ENCODE data around the gene FANCM. TPM values are rescaled to one million over a fixed set of nuclear protein-coding genes. Genes with fewer than 3 reads are reported as not detected.

Gene FANCM
- total RNA-seq, 1 donor = 6.2 TPM

DNA sequence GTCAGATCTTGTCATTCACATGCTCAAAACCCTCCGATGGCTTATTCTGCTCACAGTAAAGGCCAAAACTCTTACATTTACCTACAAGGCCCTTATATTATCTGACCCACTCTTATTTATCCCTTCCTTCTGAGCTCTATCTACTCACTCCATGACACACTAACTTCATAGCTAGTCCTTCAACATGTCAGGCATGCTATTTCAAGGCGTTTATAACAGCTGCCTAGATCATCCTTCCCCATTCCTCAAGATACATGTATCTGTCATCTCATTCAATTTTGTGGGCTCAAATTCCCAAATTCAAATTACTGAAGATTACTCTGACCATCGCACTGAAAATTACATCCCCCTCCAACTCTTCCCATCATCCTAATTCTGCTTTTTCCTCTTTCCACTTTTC is 110.4 kb downstream of the FANCM start:
- peak overlapping the region; percentile 48 for H3K27ac ChIP-seq (ENCODE audit: low read depth, low read length)
- peak overlapping the region; percentile 66 for H3K4me2 ChIP-seq (ENCODE audit: insufficient read depth, low read length)
- TF ChIP-seq, protein P1, sequence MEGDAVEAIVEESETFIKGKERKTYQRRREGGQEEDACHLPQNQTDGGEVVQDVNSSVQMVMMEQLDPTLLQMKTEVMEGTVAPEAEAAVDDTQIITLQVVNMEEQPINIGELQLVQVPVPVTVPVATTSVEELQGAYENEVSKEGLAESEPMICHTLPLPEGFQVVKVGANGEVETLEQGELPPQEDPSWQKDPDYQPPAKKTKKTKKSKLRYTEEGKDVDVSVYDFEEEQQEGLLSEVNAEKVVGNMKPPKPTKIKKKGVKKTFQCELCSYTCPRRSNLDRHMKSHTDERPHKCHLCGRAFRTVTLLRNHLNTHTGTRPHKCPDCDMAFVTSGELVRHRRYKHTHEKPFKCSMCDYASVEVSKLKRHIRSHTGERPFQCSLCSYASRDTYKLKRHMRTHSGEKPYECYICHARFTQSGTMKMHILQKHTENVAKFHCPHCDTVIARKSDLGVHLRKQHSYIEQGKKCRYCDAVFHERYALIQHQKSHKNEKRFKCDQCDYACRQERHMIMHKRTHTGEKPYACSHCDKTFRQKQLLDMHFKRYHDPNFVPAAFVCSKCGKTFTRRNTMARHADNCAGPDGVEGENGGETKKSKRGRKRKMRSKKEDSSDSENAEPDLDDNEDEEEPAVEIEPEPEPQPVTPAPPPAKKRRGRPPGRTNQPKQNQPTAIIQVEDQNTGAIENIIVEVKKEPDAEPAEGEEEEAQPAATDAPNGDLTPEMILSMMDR (IDR thresholded peaks at IDR 0.05; ENCODE audit: extremely low read depth, low read depth, low read length) = no peak
- peak overlapping the region; percentile 53 for H2AFZ ChIP-seq (ENCODE audit: low read length)
- H3K4me3 ChIP-seq (ENCODE audit: insufficient read depth, low read length) = no peak overlapping the region
- H4K20me1 ChIP-seq (ENCODE audit: insufficient read depth, low read length) = no peaks in the 10 kb centered on the region
- H3K27me3 ChIP-seq (ENCODE audit: insufficient read depth, low read length) = no peaks in the 10 kb centered on the region
- H3K4me1 ChIP-seq (ENCODE audit: insufficient read depth, low read length) = peaks cover 22% of the 10 kb centered on the region
- no peaks in the 10 kb centered on the region for H3K36me3 ChIP-seq (ENCODE audit: insufficient read depth, low read length)
- H3K9me3 ChIP-seq (ENCODE audit: low read depth, low read length) = no peaks in the 10 kb centered on the region
- DNase-seq (ENCODE audit: insufficient read length, low spot score, missing footprints) = no peak
- peaks cover 96% of the 10 kb centered on the region for H3K79me2 ChIP-seq (ENCODE audit: insufficient read depth, low read length)

DNA sequence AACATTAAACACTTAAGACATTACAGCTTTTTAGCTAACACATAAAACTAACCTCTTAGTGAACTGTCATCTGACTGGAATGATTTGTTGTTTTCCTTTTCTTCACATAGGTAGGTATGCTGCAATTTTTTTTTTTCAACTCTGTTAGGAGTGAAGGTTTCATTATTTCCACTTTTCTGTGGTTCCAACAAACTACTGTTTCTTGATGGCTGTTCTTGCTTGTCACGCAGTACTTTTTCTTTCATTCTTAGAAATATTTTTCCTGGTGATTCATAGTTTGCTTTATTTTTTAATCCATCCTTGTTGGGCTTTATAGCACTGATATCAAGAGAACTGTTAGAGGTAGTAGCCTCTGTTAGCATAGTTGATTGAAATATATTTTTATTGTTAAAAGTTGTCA is 111.0 kb downstream of the FANCM start:
- Histone ChIP-seq H3K4me1 (ENCODE audit: insufficient read depth, low read length) (peaks cover 28% of the 10 kb centered on the region), H3K27me3 (ENCODE audit: insufficient read depth, low read length) (no peaks in the 10 kb centered on the region), H3K4me3 (ENCODE audit: insufficient read depth, low read length) (peak overlapping the region; percentile 33), H2AFZ (ENCODE audit: low read length) (peak overlapping the region; percentile 53), H3K9me3 (ENCODE audit: low read depth, low read length) (no peaks in the 10 kb centered on the region), H3K79me2 (ENCODE audit: insufficient read depth, low read length) (peaks cover 96% of the 10 kb centered on the region), H3K36me3 (ENCODE audit: insufficient read depth, low read length) (no peaks in the 10 kb centered on the region), H3K27ac (ENCODE audit: low read depth, low read length) (peak overlapping the region; percentile 48), H3K4me2 (ENCODE audit: insufficient read depth, low read length) (peak overlapping the region; percentile 66), H4K20me1 (ENCODE audit: insufficient read depth, low read length) (no peaks in the 10 kb centered on the region)
- no peak for DNase-seq (ENCODE audit: insufficient read length, low spot score, missing footprints)
- TF ChIP-seq, protein P1 (IDR thresholded peaks at IDR 0.05; ENCODE audit: extremely low read depth, low read depth, low read length) = no peak

DNA sequence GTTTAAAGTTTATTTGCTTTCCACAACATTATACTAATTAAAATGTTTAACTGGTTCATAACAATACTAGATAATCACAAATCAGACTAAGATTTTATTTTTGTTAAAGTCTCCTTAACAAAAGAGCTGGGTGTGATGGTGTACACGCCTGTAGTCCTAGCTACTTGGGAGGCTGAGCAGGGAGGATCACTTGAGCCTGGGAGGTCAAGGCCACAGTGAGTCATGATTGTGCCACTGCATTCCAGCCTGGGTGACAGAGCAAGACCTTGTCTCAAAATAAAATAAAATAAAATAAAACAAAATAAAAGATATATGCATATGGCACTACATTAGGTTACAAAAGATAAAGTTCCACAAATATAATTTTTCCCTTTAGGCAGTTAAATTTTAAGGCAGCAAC is 111.7 kb downstream of the FANCM start:
- H3K4me3 ChIP-seq (ENCODE audit: insufficient read depth, low read length) = no peak overlapping the region
- H2AFZ ChIP-seq (ENCODE audit: low read length) = no peak overlapping the region
- peaks cover 96% of the 10 kb centered on the region for H3K79me2 ChIP-seq (ENCODE audit: insufficient read depth, low read length)
- peak overlapping the region; percentile 66 for H3K4me2 ChIP-seq (ENCODE audit: insufficient read depth, low read length)
- peaks cover 30% of the 10 kb centered on the region for H3K4me1 ChIP-seq (ENCODE audit: insufficient read depth, low read length)
- TF ChIP-seq, protein P1 (IDR thresholded peaks at IDR 0.05; ENCODE audit: extremely low read depth, low read depth, low read length) = no peak
- H3K27me3 ChIP-seq (ENCODE audit: insufficient read depth, low read length) = no peaks in the 10 kb centered on the region
- H3K27ac ChIP-seq (ENCODE audit: low read depth, low read length) = no peak overlapping the region
- no peaks in the 10 kb centered on the region for H4K20me1 ChIP-seq (ENCODE audit: insufficient read depth, low read length)
- H3K36me3 ChIP-seq (ENCODE audit: insufficient read depth, low read length) = no peaks in the 10 kb centered on the region
- DNase-seq (ENCODE audit: insufficient read length, low spot score, missing footprints) = no peak
- H3K9me3 ChIP-seq (ENCODE audit: low read depth, low read length) = no peaks in the 10 kb centered on the region

DNA sequence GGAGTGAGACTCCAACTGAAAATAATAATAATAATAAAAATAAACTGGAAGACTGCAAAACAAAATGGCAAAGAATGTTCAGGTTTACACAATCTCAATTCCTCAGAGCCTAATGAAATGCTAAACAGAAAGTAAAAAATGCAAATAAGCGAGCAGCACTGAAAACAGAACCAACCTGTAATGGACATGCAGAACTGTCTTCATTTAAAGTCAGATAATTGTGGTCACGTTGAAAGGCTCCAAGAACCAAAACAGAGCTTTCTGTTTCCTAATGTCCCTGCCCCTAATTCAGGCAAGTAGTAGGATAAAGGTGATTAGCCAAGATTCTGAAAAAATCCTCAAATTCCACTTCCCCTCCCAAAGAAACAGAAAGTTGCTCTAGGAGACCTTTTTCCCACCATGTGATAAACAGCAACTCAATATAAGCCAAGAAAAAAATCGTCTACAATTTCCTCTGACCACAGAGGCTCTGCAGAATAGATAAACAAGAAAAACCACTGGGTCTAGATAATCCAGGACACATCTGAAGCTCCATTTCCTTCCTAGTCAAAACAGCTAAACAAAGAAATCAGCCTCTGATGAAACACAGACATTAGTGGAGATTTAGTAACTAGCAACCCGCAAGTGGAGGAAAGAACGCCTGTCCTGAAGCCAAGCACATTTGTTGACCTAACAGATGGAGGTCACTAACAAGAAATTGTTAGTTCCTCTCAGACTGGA is 114.3 kb downstream of the FANCM start:
- H4K20me1 ChIP-seq (ENCODE audit: insufficient read depth, low read length) = no peaks in the 10 kb centered on the region
- H3K79me2 ChIP-seq (ENCODE audit: insufficient read depth, low read length) = peaks cover 80% of the 10 kb centered on the region
- peak overlapping the region; percentile 58 for H3K4me3 ChIP-seq (ENCODE audit: insufficient read depth, low read length)
- H3K4me2 ChIP-seq (ENCODE audit: insufficient read depth, low read length) = peak overlapping the region; percentile 93
- H3K4me1 ChIP-seq (ENCODE audit: insufficient read depth, low read length) = peaks cover 30% of the 10 kb centered on the region
- TF ChIP-seq, protein P1 (IDR thresholded peaks at IDR 0.05; ENCODE audit: extremely low read depth, low read depth, low read length) = no peak
- DNase-seq (ENCODE audit: insufficient read length, low spot score, missing footprints) = no peak
- H2AFZ ChIP-seq (ENCODE audit: low read length) = peak overlapping the region; percentile 85
- no peaks in the 10 kb centered on the region for H3K36me3 ChIP-seq (ENCODE audit: insufficient read depth, low read length)
- peak overlapping the region; percentile 84 for H3K27ac ChIP-seq (ENCODE audit: low read depth, low read length)
- no peaks in the 10 kb centered on the region for H3K9me3 ChIP-seq (ENCODE audit: low read depth, low read length)
- H3K27me3 ChIP-seq (ENCODE audit: insufficient read depth, low read length) = no peaks in the 10 kb centered on the region

Small RNA genes within 50 kb of the gene (small RNA-seq; reads per million reads assigned to genes)
- gene RF00151 (not detected), gene SNORD127 (6,430 reads per million, percentile 100 among the genes with 10 or more reads in this experiment)

Other genes with a start within 250 kb of the FANCM start
- 11.9 and 12.7 TPM in 2 replicates for gene KLHL28, start 174.0 kb upstream of the FANCM start, total RNA-seq
- 25.6 and 27.1 TPM in 2 replicates for gene TOGARAM1, start 173.7 kb upstream of the FANCM start, total RNA-seq
- 35.1 and 35.9 TPM in 2 replicates for gene PRPF39, start 51.8 kb upstream of the FANCM start, total RNA-seq
- 17.4 and 17.7 TPM in 2 replicates for gene FKBP3, start 1.4 kb upstream of the FANCM start, total RNA-seq
- gene MIS18BP1, start 117.3 kb downstream of the FANCM start, total RNA-seq = 29.7 and 35.7 TPM in 2 replicates

Data from osteoblast (primary cell).